GM21390 (cell line): Measurements from ENCODE around the gene TSPAN13.

ENCODE experiments used
- ATAC-seq: cut with Tn5 transposase; IDR thresholded peaks from one replicate; pipeline ENCODE4 v1.9.1; 2021; ENCODE audit not compliant: unreplicated experiment

TSPAN13 gene

DNA sequence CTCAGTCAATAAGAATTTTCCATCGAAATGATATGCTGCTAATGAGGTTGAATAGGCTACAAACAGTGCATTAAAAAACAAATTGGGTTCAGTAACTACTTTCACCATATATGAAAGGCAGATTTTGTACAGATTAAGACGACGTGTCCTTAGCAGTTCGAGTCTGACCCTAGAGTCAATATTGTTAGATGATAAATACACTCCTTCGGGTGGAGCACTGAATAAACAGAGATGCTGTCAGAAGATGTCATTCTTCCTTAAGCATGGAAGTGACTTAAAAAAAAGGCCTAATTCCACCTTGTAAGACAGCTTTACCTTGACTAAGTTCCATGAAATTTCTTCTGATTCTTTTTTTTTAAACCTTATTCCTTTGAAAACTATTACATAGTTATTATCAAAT is 57.0 kb downstream of the TSPAN13 start:
- ATAC-seq: no peak

DNA sequence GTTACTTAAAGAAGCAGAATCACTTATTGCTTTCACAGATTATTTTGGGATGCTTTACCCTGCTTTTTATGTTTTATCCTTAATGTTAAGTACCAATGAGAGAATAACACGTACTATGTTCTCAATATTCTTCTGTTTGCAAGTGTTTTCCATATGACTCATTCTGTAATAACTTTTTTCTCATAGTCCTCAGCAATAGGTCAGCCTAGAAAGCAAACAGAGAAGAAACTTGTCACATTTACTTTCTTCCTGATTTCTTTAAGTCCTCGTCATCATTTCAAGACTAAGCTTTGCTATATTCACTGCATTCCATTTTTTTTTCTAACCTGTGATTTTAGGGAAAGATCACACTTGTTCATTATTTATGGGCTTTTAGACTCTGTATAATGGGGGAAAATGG is 58.0 kb downstream of the TSPAN13 start:
- ATAC-seq: no peak

GRCh38 chr7:16812542-16813231 is 59.1 kb downstream of the TSPAN13 start:
- ATAC-seq: no peak

GRCh38 chr7:16813232-16813616 is 59.7 kb downstream of the TSPAN13 start:
- ATAC-seq: no peak

- no peak for ATAC-seq
These were observed 61.4 kb downstream of the TSPAN13 start for GRCh38 chr7:16815001-16815400.

DNA sequence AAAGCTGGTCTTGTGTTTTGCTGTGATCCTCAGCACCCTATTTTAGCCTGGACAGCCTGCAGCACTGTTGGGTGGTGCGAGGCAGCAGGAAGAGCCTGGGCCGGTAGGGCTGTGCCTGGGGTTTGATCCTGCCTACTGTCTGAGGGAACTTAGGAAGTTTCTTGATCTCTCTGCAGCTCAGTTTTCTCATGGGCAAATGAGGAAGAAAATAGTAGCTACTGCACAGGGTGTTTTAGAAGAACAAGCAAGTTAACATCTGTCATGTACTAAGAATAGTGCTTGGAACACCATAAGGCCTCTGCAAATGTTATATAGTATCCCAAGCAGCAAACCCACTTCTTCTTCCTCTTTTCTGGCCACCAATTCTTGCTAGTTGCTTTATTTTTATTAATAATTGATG is 63.3 kb downstream of the TSPAN13 start:
- ATAC-seq: no peak

DNA sequence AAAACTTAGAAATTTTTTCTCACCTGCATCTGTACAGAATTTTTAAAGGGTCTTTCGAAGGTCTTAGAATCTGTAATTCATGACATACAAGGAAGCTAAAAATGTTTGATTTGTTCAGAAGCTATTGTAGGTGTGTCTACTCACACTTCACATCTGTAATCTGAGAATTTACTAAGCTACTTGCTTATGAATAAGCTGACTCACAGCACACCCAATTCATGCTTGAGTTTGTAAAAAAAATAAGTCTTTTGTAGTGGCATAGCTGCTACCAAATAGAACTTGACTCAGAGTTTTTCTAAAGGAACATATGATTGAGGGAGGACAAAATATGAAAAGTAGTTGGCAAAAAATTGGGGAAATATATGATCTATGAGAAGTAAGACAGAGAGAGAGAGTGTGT is 64.0 kb downstream of the TSPAN13 start:
- no peak for ATAC-seq

DNA sequence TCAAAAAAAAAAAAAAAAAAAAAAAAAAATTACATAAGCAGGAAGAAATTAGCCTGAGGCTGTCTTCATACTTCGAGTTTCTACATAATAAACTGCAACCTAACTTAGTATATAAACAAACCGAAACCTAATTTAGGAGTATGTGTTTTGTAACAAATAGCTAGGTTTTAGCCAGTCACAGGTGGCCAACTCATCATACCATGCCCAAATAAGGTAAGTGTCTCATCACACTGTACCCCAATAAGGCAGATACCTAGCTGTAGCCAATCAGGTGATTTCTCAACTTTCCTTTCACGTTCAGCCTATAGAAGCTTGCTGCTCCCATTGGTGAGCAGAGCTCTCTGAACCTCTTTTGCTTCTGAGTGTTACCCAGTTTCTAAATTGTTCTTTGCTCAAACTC is 65.2 kb downstream of the TSPAN13 start:
- no peak for ATAC-seq

DNA sequence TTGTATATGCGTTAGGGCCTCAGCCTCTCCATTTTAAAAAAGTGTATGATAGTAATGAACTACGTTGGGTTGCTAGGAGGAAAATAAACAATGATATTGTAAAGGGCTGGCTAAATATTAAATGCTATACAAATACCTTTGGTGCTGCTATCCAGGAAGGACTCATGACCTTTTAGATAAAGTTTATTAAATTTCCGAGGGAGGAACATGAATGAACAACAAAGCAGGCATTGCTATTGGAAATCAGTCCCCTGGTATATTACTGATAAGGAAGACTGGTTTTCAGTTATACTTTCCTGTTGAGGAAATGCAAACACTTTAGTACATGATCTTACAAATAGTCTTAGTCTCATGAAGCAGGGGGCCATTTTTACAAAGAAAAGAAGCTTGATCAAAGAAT is 68.5 kb downstream of the TSPAN13 start:
- ATAC-seq: no peak

DNA sequence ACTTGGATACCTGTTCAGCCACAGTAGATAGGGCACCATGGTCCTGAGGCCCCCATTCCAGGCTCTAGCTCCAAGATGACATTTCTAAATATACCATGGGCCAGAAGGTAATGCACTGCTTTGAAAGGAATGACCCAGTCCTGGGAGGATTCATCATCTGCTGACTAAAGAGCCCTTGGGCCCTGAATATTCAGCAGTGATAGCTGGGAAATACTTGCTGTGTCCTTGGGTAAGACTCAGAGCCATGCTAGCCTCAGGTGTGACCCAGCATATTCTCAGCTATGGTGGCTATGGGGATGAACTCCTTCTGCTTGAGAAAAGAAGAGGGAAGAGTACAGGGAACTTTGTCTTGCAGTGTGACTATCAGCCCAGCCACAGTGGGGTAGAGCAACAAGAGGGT is 72.5 kb downstream of the TSPAN13 start:
- no peak for ATAC-seq

- ATAC-seq: no peak
These were observed 79.8 kb downstream of the TSPAN13 start for GRCh38 chr7:16833373-16833772.
